Measurements from ENCODE around the gene EFCAB8. TPM values are rescaled to one million over a fixed set of nuclear protein-coding genes. Genes with fewer than 3 reads are reported as not detected.

EFCAB8 gene
- polyA plus RNA-seq, 3 donors from 2014 or later = 0.20 TPM; not detected in 2

GRCh38 chr20:32912688-32913087, 54.0 kb downstream of the EFCAB8 start:
- no peaks in the 10 kb centered on the region for H3K4me1 Mint-ChIP-seq
- H3K4me3 Mint-ChIP-seq = no peak overlapping the region
- no peak overlapping the region for H3K27ac Mint-ChIP-seq
- peaks cover 4 to 25% (median 10%) of the 10 kb centered on the region in 6 donors for H3K9me3 Mint-ChIP-seq
- peaks cover 13 to 26% (median 17%) of the 10 kb centered on the region in 3 donors for H3K36me3 Mint-ChIP-seq
- peaks cover 0 to 3% (median 1%) of the 10 kb centered on the region in 3 donors for H3K27me3 Mint-ChIP-seq (ENCODE audit: low read depth in 3 of 3)
- DNase-seq = no peak

GRCh38 chr20:32914031-32914430, 55.3 kb downstream of the EFCAB8 start:
- Mint-ChIP-seq H3K4me1 (no peaks in the 10 kb centered on the region), H3K36me3 (peaks cover 14 to 26% (median 19%) of the 10 kb centered on the region in 3 donors), H3K27me3 (ENCODE audit: low read depth in 3 of 3) (peaks cover 0 to 3% (median 1%) of the 10 kb centered on the region in 3 donors), H3K9me3 (peaks cover 4 to 25% (median 10%) of the 10 kb centered on the region in 6 donors), H3K4me3 (no peak overlapping the region), H3K27ac (no peak overlapping the region)
- no peak for DNase-seq

GRCh38 chr20:32917191-32917950, 58.6 kb downstream of the EFCAB8 start:
- Mint-ChIP-seq H3K9me3 (peaks cover 4 to 25% (median 10%) of the 10 kb centered on the region in 6 donors), H3K36me3 (peaks cover 14 to 34% (median 21%) of the 10 kb centered on the region in 3 donors), H3K4me1 (no peaks in the 10 kb centered on the region), H3K4me3 (no peak overlapping the region), H3K27me3 (ENCODE audit: low read depth in 3 of 3) (peaks cover 0 to 3% (median 1%) of the 10 kb centered on the region in 3 donors), H3K27ac (no peak overlapping the region)
- DNase-seq = no peak

- Mint-ChIP-seq H3K4me1 (no peaks in the 10 kb centered on the region), H3K27ac (no peak overlapping the region), H3K4me3 (no peak overlapping the region), H3K36me3 (peaks cover 14 to 34% (median 20%) of the 10 kb centered on the region in 3 donors), H3K27me3 (ENCODE audit: low read depth in 3 of 3) (peaks cover 0 to 1% (median 0%) of the 10 kb centered on the region in 3 donors), H3K9me3 (peaks cover 4 to 25% (median 10%) of the 10 kb centered on the region in 6 donors)
- DNase-seq = no peak
Measured at GRCh38 chr20:32918296-32918695, 59.6 kb downstream of the EFCAB8 start.

GRCh38 chr20:32918751-32919150, 60.0 kb downstream of the EFCAB8 start:
- Mint-ChIP-seq H3K27me3 (ENCODE audit: low read depth in 3 of 3) (peaks cover 0 to 1% (median 0%) of the 10 kb centered on the region in 3 donors), H3K4me1 (no peaks in the 10 kb centered on the region)
- DNase-seq = no peak

GRCh38 chr20:32920066-32920465, 61.3 kb downstream of the EFCAB8 start:
- Mint-ChIP-seq H3K27ac (no peak overlapping the region), H3K4me3 (no peak overlapping the region), H3K9me3 (peaks cover 2 to 18% (median 9%) of the 10 kb centered on the region in 6 donors)

More at GRCh38 chr20:32918751-32919150, 60.0 kb downstream of the EFCAB8 start:
- Mint-ChIP-seq H3K27ac (no peak overlapping the region), H3K9me3 (peaks cover 4 to 25% (median 10%) of the 10 kb centered on the region in 6 donors), H3K36me3 (peaks cover 14 to 31% (median 17%) of the 10 kb centered on the region in 3 donors), H3K4me3 (no peak overlapping the region)

GRCh38 chr20:32920530-32921298, 62.0 kb downstream of the EFCAB8 start:
- Mint-ChIP-seq H3K4me1 (no peaks in the 10 kb centered on the region), H3K36me3 (peaks cover 9 to 17% (median 11%) of the 10 kb centered on the region in 3 donors), H3K4me3 (no peak overlapping the region), H3K27ac (no peak overlapping the region), H3K27me3 (ENCODE audit: low read depth in 3 of 3) (peaks cover 0 to 3% (median 0%) of the 10 kb centered on the region in 3 donors), H3K9me3 (peaks cover 0 to 12% (median 6%) of the 10 kb centered on the region in 6 donors)
- no peak for DNase-seq

More at GRCh38 chr20:32920066-32920465, 61.3 kb downstream of the EFCAB8 start:
- DNase-seq = no peak
- Mint-ChIP-seq H3K27me3 (ENCODE audit: low read depth in 3 of 3) (peaks cover 0 to 1% (median 0%) of the 10 kb centered on the region in 3 donors), H3K4me1 (no peaks in the 10 kb centered on the region), H3K36me3 (peaks cover 11 to 21% (median 13%) of the 10 kb centered on the region in 3 donors)

- Mint-ChIP-seq H3K9me3 (no peaks in the 10 kb centered on the region), H3K27me3 (ENCODE audit: low read depth in 3 of 3) (peaks cover 0 to 2% (median 0%) of the 10 kb centered on the region in 3 donors), H3K4me1 (no peaks in the 10 kb centered on the region), H3K36me3 (peaks cover 3 to 8% (median 3%) of the 10 kb centered on the region in 3 donors), H3K4me3 (no peak overlapping the region), H3K27ac (no peak overlapping the region)
- DNase-seq = no peak
Measured at GRCh38 chr20:32922466-32922865, 63.7 kb downstream of the EFCAB8 start.

- Mint-ChIP-seq H3K9me3 (no peaks in the 10 kb centered on the region), H3K27me3 (ENCODE audit: low read depth in 3 of 3) (peaks cover 0 to 4% (median under 1%) of the 10 kb centered on the region in 3 donors), H3K4me1 (no peaks in the 10 kb centered on the region), H3K27ac (no peak overlapping the region), H3K4me3 (no peak overlapping the region), H3K36me3 (peaks cover 0 to 7% (median under 1%) of the 10 kb centered on the region in 3 donors)
- DNase-seq = no peak
Measured at GRCh38 chr20:32924781-32925180, 66.1 kb downstream of the EFCAB8 start.

- Mint-ChIP-seq H3K27me3 (ENCODE audit: low read depth in 3 of 3) (peaks cover 0 to 4% (median 3%) of the 10 kb centered on the region in 3 donors), H3K27ac (no peak overlapping the region)
Measured at GRCh38 chr20:32925481-32926196, 66.9 kb downstream of the EFCAB8 start.

GRCh38 chr20:32929162-32929561, 70.4 kb downstream of the EFCAB8 start:
- Mint-ChIP-seq H3K4me3 (no peak overlapping the region), H3K27me3 (ENCODE audit: low read depth in 3 of 3) (peaks cover 0 to 4% (median 3%) of the 10 kb centered on the region in 3 donors), H3K9me3 (no peaks in the 10 kb centered on the region), H3K36me3 (peaks cover 0 to 3% (median 0%) of the 10 kb centered on the region in 3 donors), H3K27ac (no peak overlapping the region), H3K4me1 (no peaks in the 10 kb centered on the region)
- DNase-seq = no peak

More at GRCh38 chr20:32925481-32926196, 66.9 kb downstream of the EFCAB8 start:
- peaks cover 0 to 3% (median 0%) of the 10 kb centered on the region in 3 donors for H3K36me3 Mint-ChIP-seq
- no peak overlapping the region for H3K4me3 Mint-ChIP-seq
- H3K9me3 Mint-ChIP-seq = no peaks in the 10 kb centered on the region
- DNase-seq = no peak
- H3K4me1 Mint-ChIP-seq = no peaks in the 10 kb centered on the region

GRCh38 chr20:32930181-32930580, 71.5 kb downstream of the EFCAB8 start:
- peaks cover 0 to 4% (median 3%) of the 10 kb centered on the region in 3 donors for H3K27me3 Mint-ChIP-seq (ENCODE audit: low read depth in 3 of 3)
- no peak for DNase-seq
- no peak overlapping the region for H3K4me3 Mint-ChIP-seq
- no peaks in the 10 kb centered on the region for H3K4me1 Mint-ChIP-seq
- no peak overlapping the region for H3K27ac Mint-ChIP-seq
- peaks cover 0 to 3% (median 0%) of the 10 kb centered on the region in 3 donors for H3K36me3 Mint-ChIP-seq
- H3K9me3 Mint-ChIP-seq = no peaks in the 10 kb centered on the region

- no peaks in the 10 kb centered on the region for H3K4me1 Mint-ChIP-seq
- no peak overlapping the region for H3K4me3 Mint-ChIP-seq
- peaks cover 0 to 3% (median 2%) of the 10 kb centered on the region in 3 donors for H3K27me3 Mint-ChIP-seq (ENCODE audit: low read depth in 3 of 3)
- no peaks in the 10 kb centered on the region for H3K9me3 Mint-ChIP-seq
- DNase-seq = no peak
- H3K36me3 Mint-ChIP-seq = peaks cover 0 to 3% (median 0%) of the 10 kb centered on the region in 3 donors
- H3K27ac Mint-ChIP-seq = no peak overlapping the region
Measured at GRCh38 chr20:32930701-32931100, 72.0 kb downstream of the EFCAB8 start.

Data from immature natural killer cell (primary cell).